Heart right ventricle (tissue), 16 donors: Measurements from ENCODE around the gene ARID5A. TPM values are rescaled to one million over a fixed set of nuclear protein-coding genes. Genes with fewer than 3 reads are reported as not detected.

Experiments used
- ATAC-seq, 8 donors: fragments of 200-7000 bp; cut with Tn5 transposase; one replicate each; pipeline ENCODE4 v1.9.1; 2020; ENCODE audit warnings: mild to moderate bottlenecking in 8 of 8, moderate library complexity in 8 of 8, moderate number of reproducible peaks in 1 of 8
- DNase-seq, 2 donors: peaks; one replicate each; pipeline ENCODE4 v3.0.0-alpha.2; 2020
- H3K27ac ChIP-seq, 10 donors: fragments of 200-600 bp; sonication (generic) in 2 of 10; one replicate each; pipeline versions ENCODE4 v1.5.0 to v1.8.0; 2020 to 2022; ENCODE audit warnings: mild to moderate bottlenecking in 3 of 10
- H3K27me3 ChIP-seq, 7 donors: fragments of 200-600 bp; one replicate each; pipeline ENCODE4 v1.8.0; 2021 to 2022; ENCODE audit warnings: mild to moderate bottlenecking in 2 of 7
- H3K36me3 ChIP-seq, 9 donors: fragments of 200-600 bp; sonication (generic) in 1 of 9; one replicate each; pipeline versions ENCODE4 v1.5.0 to v1.8.0; 2020 to 2022; ENCODE audit warnings: mild to moderate bottlenecking in 2 of 9
- H3K4me1 ChIP-seq, 9 donors: fragments of 200-600 bp; sonication (generic) in 1 of 9; one replicate each; pipeline versions ENCODE4 v1.5.0 to v1.8.0; 2020 to 2022; ENCODE audit warnings: mild to moderate bottlenecking in 4 of 9
- H3K4me3 ChIP-seq, 10 donors: fragments of 200-600 bp; sonication (generic) in 2 of 10; one replicate each; pipeline versions ENCODE4 v1.5.0 to v1.8.0; 2020 to 2022; ENCODE audit warnings: mild to moderate bottlenecking in 7 of 10, moderate library complexity in 2 of 10
- H3K9me3 ChIP-seq, 11 donors: fragments of 200-600 bp in 10 of 11; sonication (generic) in 2 of 11; one replicate each; pipeline versions ENCODE4 v1.5.0 to v1.8.0; 2013 to 2022; ENCODE audit warnings: mild to moderate bottlenecking in 2 of 11, control low read depth in 1 of 11, moderate library complexity in 1 of 11
- CTCF ChIP-seq, 9 donors: fragments of 200-600 bp; sonication (generic) in 2 of 9; IDR thresholded peaks; one replicate each; pipeline versions ENCODE4 v1.5.0 to v1.8.0; 2021 to 2022; ENCODE audit warnings: antibody characterized with exemption in 9 of 9, mild to moderate bottlenecking in 5 of 9, moderate library complexity in 1 of 9
- WGBS, 2 donors: extraction: QIAGEN DNeasy Blood & Tissue Kit; methylation state at CpG; one replicate each; pipeline ENCODE4 v1.1.7; 2013; ENCODE audit warnings: inconsistent platforms in 1 of 2; 5-methylcytosine and 5-hydroxymethylcytosine counted together
- intact Hi-C, 10 donors: fragments of 100-400 bp; cut with DNase I; formaldehyde crosslinking; loops; one replicate each; pipeline versions ENCODE4 v1.11.1 to v1.14.2; 2022
- polyA plus RNA-seq, 2 donors: library from polyadenylated mRNA; stranded (reverse); fragments of 200-250 nt; gene quantifications; one replicate each; pipeline ENCODE4 v1.2.3, GENCODE V29; 2013
- total RNA-seq, 10 donors: library from RNA; stranded (reverse); fragmentation: NEBNext Ultra II Directional in 3 of 10; extraction: Animal tissue kit (Norgen Biotek cat#: 25700) in 3 of 10; gene quantifications; one replicate each; pipeline versions ENCODE4 v1.2.1 to v1.2.4, GENCODE V29; 2021 to 2023
- donor health status: Arrhythmogenic right ventricular cardiomyopathy.
- donor health status: ischemic (EF 13 %, LVEDD 7.1; RV severe dilation, severe dysfunction).
- donor health status: healthy with polysubstance abuse.
- donor health status: DM: no; HTN: yes; CAD: no.
- donor health status: DM: no; HTN: no; CAD: no.
- donor health status: ischemic (EF 25% LVEDD 6.9; RV normal size, moderate dysfunction).
- donor health status: ischemic (EF 25% LVEDD 5.7; RV mildly dilated, moderate dysfunction).
- donor health status: healthy.
- donor health status: DM: yes; HTN: yes; CAD: no.
- donor health status: Ischemic cardiomyopathy.
- donor health status: ischemic (EF 35%, LVEDD 5.7; RV mildly dilated, moderate dysfunction).
- donor health status: nonischemic (EF 11% LVEDD 7.7; RV severe dilation, severe dysfunction).
- donor health status: DM: yes; HTN: yes; CAD: no.
- donor health status: PGD.
- donor health status: ischemic (EF 29% LVEDD 5.4; RV normal size, mild dysfunction).
- donor health status: nonischemic (EF 23%, LVEDD 6.1; RV moderate dilation, normal function).

The ARID5A gene
- total and polyA plus RNA-seq, 12 donors: 12.0 to 121 (median 41.1) TPM

- DNase-seq: no peak
Observed at GRCh38 chr2:96522304-96523203, 14.0 kb upstream of the ARID5A start.

DNA sequence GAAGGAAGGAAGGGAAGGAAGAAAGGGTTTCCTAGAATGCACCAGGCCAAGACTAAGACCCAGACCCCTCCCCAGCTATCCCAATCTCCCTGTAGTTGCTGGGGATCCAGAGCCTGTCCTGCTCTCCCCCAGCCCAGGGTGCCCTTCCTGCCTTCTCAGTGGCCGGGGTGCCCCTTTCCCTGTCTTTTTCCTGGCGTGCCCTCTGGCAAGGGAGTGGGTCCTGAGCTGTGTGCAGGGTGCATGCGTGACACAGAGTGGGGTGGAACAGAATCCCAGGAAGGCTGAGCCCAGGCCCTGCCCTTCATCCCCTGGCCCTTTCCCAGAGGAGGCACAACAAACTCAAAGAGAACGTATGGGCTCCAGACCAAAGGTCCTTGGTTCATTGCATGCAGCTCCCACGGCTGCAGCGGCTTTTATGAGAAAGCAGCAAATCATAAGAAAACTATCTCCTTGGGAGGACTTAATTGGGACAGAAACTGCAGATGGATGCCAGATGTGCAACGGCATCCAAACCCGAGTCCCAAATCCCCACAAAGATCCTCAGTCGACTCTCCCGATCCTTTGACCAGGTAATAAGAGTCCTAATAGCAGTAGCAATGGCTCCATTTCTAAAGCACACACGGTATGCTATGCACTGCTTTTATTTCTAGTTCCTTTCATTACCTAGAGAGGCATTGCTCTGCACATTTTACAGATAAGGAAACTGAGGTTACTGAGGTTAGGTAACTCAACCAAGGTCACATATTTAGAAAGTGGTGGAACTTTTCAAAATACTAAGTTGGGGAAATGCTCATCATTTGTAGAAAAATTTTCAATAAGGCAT is 12.7 kb upstream of the ARID5A start:
- H3K4me3 ChIP-seq: no peak overlapping the region
- no peak overlapping the region for H3K27ac ChIP-seq
- no peaks in the 10 kb centered on the region for H3K27me3 ChIP-seq
- H3K9me3 ChIP-seq: no peaks in the 10 kb centered on the region
- intact Hi-C loops: no loop called here
- 60 to 63% methylated on average over 11 of the region's 11 CpGs for WGBS, 2 donors
- DNase-seq (no peak), ATAC-seq (no peak)
- H3K4me1 ChIP-seq: peaks cover 12 to 38% (median 23%) of the 10 kb centered on the region in 9 donors
- no peaks in the 10 kb centered on the region for H3K36me3 ChIP-seq
- TF ChIP-seq CTCF (IDR thresholded peaks at IDR 0.05): no peak

More at GRCh38 chr2:96522304-96523203, 14.0 kb upstream of the ARID5A start:
- ATAC-seq: no peak
- TF ChIP-seq CTCF (IDR thresholded peaks at IDR 0.05): no peak
- 85 to 86% methylated on average over 9 of the region's 9 CpGs for WGBS, 2 donors
- Histone ChIP-seq H3K4me1 (peaks cover 0 to 25% (median 10%) of the 10 kb centered on the region in 9 donors), H3K9me3 (peaks cover 0 to 2% (median 0%) of the 10 kb centered on the region in 11 donors), H3K36me3 (no peaks in the 10 kb centered on the region), H3K4me3 (no peak overlapping the region), H3K27ac (no peak overlapping the region), H3K27me3 (no peaks in the 10 kb centered on the region)
- intact Hi-C loops: no loop called here

GRCh38 chr2:96524482-96525210 is 11.9 kb upstream of the ARID5A start:
- TF ChIP-seq CTCF (IDR thresholded peaks at IDR 0.05): no peak
- Histone ChIP-seq H3K27me3 (no peaks in the 10 kb centered on the region), H3K36me3 (no peaks in the 10 kb centered on the region), H3K27ac (no peak overlapping the region), H3K4me1 (peaks cover 16 to 46% (median 31%) of the 10 kb centered on the region in 9 donors), H3K9me3 (no peaks in the 10 kb centered on the region), H3K4me3 (no peak overlapping the region)
- ATAC-seq (no peak), DNase-seq (no peak)
- 79 to 82% methylated on average over 15 of the region's 15 CpGs for WGBS, 2 donors
- intact Hi-C loops: no loop called here

GRCh38 chr2:96525211-96525507 is 11.4 kb upstream of the ARID5A start:
- no peak for TF ChIP-seq CTCF (IDR thresholded peaks at IDR 0.05)
- intact Hi-C loops: no loop called here

More at GRCh38 chr2:96525211-96525507, 11.4 kb upstream of the ARID5A start:
- H3K4me3 ChIP-seq: no peak overlapping the region
- H3K4me1 ChIP-seq: peaks cover 16 to 51% (median 36%) of the 10 kb centered on the region in 9 donors
- ATAC-seq (no peak), DNase-seq (no peak)
- H3K27me3 ChIP-seq: no peaks in the 10 kb centered on the region
- no peaks in the 10 kb centered on the region for H3K36me3 ChIP-seq
- no peak overlapping the region for H3K27ac ChIP-seq
- no peaks in the 10 kb centered on the region for H3K9me3 ChIP-seq
- 94% methylated on average over 4 of the region's 4 CpGs for WGBS, 2 donors
